ENCODE data around the gene SEMA5B.
A peak's percentile ranks its signal among the peaks of the same experiment; 100 is the strongest.

SEMA5B gene

DNA sequence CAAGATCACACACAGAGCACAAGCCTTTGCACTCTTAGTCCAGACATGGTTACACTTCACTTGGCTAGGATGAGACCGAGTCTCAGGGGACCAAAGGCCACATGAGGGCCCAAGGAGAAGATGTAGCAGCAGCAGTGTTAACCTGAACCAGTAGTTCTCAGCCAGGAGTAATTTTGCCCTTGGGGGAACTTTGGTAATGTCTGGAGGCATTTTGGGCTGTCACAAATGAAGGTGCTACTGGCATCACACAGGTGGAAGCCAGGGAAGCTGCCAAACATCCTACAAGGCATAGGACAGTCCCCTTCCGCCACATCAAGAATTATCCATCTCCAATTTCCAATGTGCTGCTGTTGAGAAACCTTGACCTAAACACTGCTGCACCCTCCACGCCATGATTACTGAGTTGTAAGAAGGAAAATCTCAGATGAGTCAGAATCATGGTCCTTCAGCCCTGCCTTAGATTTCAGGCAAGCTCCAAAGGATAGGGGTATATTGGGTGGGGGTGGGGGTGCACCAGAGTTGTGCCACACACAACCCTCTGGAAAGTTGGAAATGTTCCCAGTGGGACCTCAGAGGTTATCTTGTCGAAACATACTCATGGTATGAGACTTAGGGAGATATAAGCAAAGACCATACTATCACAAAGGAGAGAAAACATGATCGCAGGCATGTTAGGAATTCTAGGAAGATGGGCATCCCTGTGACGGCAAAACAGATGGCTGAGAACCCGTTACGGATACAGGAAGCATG, 36.2 kb downstream of the SEMA5B start:
- no peak for DNase-seq

DNA sequence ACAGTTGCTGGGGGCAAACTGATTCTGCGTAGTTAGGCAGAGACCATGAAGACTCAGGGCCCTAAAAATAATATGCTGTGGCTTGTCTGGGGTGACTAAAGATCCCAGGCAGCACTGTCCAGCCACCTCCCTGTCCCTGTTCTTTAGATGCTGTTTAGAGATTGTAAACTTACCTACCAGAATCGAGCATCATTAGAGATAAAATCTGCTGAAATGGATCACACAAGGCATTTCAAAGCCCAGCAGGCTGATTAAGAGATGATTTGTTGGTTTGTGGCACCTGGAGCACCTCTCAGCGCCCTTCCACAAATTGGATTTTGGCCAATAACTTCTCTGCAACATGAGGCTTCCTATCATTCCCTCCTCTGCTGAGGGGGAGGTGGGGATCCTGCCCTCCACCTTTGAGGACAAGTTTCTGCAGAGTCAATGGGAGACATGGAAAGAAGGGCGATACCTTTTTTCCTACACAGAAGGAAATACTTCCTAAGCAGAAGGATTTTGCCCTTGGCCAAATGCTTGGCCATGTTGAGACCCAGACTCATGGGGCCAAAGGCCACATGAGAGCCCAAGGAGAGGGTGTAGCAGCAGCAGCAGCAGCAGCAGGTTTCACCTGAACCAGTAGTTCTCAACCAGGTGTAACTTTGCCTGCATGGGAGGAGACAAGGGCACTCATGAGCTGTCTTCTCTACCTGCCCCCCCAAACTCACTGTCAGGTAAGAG, 37.5 kb downstream of the SEMA5B start:
- no peak for DNase-seq

DNA sequence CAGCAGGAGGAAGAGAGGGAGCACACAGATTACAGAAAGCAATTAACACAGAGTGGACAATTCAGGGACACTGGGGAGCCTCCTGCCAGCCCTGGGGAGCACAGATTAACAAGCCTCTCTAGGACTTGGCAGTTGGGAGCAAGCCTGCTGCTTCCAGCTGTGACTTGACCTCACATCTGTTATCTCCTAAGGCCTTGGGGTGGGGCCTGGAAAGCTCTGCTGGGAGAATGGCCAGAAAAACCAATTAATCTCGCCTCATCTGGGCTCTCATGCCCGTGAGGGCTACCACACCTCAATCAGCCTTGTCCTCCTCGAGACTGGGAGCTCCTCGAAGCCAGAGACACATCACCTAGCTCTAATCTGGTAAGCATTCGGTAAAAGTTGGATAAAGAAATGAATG, 39.1 kb downstream of the SEMA5B start:
- no peak for DNase-seq

DNA sequence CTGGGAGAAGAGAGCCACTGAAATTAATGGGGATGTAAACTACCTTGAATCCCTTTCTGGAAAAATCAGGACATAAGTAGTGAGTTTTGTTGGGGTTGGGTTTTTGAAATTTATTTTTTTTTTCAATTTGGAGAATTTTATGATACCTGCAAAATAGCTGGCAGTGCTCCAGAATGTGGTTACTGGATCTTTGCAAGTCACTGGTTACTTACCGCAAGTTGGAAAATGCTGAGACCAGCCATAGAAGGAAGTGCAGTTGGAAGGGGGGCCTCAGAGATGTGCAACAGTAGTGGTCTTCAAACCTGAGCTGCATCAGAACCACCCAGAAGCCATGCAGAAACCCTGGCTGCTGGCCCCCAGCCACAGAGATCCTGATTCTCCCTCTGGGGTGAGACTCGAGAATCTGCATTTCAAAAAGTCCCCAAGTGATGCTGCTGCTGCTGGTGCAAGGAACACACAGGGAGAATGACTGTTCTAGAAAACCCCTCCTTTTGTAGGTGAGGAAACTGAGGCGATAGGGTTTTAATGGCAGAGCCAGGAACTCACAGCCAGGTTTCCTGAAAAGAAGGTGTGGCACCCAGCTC, 39.7 kb downstream of the SEMA5B start:
- DNase-seq: no peak

DNA sequence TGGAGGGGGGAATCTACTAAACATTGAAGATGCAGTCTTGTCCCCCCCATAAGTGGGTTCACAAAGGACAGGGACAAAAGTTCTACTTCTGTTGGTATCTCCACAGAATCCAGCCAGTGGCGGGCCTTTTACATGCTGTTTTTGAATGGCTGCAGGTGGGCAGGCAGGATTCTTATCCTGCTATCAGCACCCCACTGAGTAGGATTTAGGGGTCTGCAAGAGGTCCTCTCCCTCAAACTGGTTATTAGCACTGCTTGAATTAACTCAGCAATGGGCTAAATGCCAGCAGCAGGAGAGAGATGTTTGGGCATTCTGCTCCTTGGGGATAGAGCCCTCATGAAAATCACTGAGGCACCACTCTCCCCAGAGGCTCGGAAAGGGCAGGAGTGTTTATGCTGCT, 40.3 kb downstream of the SEMA5B start:
- DNase-seq: no peak

DNA sequence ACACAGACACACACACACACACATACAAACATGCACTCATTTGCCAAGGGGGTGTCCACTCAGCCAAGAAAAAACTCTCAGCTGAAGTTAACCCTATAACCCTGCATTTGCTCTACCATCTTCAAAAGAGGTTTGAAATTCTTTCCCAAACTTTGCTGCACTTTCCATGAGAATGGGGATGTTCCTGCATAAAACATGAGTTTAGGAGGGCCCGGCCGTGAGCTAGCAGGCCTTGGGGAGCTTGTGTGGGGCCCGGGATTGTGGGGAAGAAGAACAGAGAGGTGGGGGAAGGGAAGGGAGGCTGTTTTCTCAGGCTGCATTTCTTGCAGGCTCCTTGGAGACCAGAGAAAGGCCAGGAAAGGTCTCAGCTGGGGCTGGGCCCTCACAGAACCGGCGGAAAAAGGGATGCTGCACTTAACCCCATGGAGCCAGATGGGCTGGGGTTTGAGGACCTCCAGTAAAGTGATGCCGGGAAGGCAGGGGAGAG, 40.8 kb downstream of the SEMA5B start:
- no peak for DNase-seq

DNA sequence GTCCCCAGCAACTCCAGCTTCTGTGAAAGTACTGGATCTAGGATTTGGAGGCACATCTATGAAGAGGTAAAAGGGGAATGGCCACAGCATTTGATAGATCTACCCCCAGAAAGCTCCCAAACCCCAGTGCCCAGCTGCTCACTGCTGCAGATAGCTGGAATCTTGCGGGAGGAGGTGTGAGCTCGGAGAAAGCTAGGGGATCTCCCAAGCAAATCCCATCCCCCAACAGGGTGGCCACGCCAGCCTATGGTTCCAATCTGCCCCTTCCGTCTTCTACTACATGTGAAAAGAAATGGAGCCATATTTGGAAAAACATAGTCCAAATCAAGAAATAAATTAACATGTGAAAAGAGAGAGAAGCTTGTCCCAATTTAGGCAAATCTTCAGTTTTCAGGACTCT, 42.0 kb downstream of the SEMA5B start:
- no peak for DNase-seq

DNA sequence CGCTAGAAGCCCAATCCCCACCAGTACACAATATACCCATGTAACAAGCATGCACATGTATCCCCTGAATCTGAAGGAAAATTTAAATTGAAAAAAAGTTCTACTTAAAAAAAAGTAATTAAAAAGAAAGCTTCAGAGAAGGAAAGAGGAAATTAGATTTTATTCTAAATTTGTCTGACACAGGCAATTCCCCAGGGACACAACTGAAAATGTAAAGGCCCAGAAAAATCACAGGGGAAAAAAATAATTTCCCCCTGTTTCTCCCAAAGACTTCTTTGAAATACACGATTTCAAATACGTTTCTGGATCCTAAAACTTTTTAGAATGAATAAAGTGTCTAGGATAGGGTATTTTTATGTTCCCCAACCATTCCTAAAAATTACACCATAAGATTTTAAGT, 42.9 kb downstream of the SEMA5B start:
- DNase-seq: no peak

DNA sequence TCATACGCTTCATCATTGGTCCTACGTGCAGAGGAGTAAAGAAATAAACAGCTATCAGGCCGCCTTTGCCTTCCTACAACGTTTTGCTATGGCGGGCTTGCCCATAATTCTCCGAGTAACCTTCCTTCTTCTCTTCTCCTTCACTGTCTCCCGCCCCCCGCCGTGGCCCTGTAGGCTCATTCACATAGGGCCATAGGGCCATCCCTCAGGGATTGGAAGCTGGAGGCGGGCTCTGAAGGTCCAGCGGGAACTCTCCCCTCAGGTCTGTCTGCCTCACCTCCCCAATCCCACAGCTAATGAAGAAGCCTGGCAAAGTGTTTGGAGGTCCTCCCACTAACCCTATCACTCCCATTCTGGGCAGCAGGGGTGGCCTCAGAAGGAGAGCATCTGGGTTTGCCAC, 43.6 kb downstream of the SEMA5B start:
- DNase-seq: no peak

DNA sequence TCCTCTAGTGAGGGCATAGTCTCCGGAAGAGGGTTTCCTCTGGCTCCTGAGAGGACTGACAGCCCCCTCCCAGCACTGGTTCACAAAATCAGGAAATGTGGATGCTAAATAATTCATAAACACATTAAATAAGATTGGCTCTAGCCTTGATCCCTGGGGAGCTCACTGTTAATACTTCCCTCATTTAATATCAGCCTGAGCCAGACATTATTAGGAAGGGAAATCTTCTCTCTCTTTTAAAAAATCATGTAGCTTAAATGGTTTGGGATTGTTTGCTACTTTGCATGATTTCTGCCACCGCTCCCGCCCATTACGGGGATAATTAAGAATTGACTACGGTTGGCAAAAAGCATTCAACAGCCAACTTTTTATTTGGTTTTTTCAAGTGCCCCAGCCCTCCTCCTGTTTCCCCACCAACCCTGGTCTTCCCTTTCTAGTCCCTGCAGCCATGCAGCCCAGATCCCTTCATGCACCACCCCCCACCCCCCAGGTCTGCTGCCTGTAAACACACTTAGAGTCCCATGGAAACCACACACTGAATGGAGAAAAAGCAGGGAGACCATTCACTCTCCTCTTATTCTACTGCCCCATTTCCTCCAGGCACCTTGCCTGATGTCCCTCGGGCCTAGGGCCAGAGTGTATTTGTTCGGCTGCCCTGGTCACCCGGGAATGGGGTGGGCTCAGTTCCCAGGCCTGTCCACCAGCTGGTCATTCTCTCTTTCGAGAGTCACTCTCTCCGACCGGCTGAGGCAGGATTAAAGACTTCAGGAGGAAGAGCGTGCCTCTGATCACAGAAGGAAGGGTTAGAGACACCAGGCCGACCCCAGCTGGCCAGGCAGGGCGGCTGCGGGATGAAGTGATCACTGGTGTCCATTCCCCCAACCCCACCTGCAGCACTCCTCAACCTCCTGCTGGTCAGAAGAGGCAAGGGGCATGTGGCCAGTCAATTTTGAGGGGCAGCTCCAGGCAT, 45.1 kb downstream of the SEMA5B start:
- DNase-seq: no peak

DNA sequence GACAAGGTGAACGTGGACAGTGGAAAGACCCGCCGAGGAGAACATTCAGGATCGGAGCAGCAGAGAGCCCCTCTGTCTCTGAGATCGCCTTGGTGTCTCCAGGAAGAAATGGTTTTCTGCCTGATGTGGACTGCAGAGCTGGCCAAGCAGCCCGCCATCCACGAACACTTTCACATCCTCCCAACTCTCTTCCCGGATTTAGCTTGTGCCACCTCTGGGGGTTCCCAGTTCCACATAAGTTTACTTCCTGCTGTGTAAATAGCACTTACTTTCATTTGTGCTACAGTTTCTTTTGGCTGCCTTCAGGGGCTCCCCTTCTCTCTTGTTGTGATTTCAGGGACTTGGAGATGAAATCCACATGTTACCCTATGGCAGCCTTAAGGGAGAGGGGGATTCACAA, 48.4 kb downstream of the SEMA5B start:
- DNase-seq: no peak

DNA sequence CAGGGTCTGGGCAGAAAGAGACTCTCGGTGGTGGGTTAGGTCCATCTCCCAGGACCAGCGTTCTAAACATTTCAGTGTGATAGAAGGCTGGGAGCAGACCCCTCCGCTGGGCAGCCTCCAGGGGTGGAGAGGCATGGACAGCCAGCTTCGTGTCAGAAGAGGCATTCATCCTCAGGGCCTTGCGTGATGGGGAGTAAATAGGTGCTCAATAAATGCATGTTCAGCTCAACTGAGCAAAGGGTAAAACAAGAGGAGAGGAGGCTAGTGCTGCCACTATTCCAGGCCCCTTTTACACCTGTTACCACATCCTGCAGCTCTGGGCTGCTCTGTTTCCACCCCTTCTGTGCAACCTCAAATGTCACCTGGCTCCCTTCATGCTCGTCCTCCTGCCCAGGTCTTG, 49.0 kb downstream of the SEMA5B start:
- DNase-seq: no peak

DNA sequence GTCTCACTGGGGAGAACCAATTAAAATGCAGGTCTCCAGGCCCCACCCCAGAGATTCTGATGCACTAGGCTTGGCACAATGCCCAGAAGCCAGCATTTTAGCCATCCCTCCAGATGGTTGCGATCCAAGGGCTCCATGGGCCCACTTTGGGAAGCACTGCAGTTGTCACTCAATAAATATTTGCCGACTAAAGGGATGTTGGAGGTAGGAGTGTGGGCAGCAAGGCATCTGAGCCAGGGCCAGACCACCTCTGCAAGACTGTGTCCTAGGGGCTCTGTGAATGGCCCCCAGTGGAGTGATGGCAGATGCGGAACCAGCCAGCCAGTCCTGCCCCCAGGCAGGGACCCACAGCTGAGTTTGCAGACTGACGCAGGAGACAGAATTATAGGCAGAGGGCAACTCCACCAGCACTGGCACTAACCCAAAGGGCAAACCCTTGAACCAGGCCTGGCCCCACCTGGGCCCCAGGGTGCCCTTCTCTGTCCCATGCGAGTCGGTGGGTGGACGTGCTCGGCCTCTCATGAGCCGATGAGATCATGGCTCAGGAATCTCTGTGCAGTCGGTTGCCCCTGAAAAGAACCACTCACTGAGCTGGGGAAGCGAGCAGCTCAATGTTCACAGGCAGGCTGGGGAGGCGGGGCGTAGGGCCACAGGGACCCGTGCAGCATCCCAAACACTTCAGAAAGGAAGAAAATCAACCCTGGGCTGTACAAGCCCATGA, 49.7 kb downstream of the SEMA5B start:
- peak; percentile 48 for DNase-seq

DNA sequence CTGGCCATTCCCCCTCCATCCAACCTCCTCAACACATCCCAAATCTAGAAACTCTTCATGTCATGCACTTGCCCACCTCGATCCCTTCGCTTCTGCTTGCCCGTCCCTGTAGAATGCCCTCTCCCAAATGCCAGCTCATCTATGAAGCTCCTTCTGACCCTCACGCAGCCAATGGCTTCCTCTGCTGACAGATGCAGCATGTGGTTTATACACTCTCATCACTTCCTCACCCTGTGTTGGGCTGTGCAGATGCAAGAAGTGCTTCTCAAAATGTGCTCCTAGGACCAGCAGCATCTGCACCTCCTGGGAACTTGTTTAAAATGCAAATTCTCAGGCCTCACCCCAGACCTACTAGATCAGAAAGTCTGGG, 51.7 kb downstream of the SEMA5B start:
- no peak for DNase-seq

DNA sequence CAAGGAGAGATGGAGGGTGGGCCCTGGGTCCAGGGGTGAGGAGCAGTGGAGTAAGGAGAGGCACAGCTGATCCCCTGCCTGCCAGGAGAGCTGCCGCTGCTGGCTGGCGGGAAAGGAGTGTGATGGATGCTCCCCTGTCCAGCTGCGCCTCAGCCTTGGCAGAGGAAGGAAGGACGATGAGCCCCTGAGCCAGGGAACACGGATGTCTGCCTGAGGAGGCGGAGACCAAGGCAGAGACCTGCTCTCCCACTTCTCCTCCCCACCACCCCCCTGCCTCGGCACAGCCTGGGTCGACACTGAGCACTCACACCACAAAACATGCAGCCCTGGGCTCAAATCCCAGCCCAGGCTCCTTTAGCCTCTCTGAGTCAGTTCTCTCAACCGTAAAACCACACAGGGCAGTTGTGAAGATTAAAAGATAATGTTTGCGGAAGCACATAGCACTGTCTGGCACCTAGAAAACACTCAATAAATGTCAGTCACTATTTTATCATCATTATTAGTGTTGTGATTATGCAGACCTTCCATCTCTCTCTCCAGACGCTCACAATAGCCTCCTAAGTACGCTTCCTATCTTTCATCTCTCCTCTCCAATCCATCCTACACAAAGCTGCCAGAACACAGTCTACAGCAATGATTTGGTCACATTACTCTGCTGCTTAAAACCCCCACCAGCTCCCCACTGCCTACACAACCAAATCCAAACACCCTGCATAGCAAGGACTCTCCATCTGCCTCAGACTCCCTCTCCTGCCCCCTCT, 52.2 kb downstream of the SEMA5B start:
- no peak for DNase-seq

DNA sequence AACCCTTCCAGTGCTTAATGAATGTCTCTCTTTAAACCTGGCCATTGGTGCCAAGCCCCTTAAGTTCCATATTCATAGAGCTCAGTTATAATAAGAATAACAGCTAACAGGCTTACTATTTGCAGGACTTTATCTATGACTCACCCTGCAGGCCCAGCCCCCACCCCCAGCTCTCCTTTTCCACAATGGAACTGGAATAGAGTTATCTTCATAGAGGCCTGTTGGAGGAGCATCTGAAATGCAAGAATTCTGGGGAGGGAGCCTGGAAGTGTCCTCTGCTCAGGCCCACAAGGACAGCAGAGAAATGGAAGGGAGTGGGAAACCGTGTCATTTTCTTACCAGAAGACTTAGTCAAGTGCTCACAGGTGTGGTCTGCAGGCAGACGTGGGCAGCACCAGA, 52.8 kb downstream of the SEMA5B start:
- no peak for DNase-seq

DNA sequence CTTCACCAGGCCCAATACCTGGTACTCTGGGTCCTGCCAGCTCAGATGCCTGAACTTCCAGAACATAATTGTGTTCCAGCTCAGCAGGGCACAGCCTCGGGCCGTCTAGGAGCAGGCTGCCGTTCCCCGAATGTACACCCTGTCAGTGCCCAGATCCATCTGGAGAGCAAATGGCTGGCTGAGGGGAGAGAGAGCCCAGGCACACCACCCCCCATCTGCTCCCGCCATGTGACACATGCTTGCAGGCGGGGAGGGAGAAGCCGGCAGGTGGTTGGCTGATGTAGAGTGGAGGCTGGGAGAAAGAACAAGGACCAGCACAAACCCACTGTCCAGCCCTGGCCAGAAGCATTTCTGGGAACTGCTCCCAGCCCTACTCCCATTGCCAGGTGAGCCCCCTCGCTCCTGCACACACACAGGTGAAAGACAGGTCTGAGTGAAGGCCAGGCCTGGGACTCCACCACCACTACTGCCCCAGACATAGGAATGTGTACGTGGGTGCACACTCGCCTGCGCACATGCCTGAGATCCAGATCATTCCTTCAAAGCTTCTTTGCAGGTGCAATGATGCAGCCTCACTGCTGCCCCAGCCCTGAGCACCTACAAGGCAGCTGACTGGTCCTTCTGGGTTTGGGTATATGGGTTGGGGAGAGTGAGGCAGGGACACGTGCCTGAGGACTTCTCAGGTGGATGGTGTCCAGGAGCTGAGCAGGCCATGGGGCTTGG, 53.5 kb downstream of the SEMA5B start:
- DNase-seq: no peak

DNA sequence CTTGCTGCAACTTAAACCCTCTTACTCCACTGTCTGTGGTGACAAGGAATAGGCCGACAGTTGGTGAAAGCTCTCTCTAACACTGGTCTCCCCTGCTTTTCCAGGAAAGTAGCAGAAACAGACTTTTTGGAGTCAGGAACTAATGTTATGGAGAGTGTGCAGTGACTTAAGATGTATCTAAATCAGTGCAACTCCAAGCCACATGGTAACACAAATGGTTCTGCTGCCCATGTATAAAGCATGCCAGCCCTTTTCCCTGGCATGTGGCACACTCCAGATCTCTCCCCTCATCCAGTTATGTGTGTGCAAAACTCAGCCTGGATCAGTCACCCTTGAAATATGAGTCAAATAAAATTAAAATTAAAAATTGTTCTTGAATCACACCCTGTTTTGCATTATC, 55.4 kb downstream of the SEMA5B start:
- no peak for DNase-seq

DNA sequence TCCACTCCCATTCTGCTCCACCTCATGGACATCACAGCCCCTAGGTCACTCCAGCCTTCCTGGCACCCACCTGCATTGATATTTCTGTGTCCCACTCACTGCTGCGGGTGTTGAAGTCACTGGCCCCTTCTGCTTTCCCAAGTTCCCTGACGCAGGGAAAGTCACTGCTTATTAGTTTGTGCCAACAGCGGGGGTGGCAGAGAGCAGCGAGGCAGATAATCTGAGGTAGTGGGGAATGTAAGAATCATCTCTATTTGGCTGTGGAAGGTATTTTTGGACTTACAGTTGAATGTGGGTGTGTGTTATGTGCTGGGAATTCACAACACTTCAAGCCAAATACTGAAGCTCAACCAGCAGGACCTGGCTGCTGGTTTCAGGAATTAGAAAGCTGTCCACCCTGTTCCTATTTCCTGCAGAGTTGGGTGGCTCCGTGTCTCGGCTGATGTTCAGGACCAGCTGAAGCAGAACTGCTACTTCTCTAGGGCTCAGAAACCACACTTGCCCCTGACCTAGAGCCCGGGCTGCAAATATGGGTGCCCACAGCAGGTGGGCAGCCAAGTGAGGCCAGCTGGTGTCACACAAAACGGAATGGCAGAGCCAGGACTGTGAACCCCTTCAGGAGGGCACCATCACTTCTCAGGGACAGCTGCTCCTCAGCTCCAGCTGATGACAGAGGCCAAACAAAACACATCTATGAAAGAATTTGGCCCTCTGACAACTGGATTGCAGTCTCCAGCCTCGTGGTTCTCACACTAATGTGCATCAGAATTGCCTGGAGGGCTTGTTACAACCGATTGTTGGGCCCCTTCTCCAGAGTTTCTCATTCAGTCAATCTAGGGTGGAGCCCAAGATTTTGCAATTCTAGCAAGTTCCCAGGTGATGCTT, 57.7 kb downstream of the SEMA5B start:
- no peak for DNase-seq

DNA sequence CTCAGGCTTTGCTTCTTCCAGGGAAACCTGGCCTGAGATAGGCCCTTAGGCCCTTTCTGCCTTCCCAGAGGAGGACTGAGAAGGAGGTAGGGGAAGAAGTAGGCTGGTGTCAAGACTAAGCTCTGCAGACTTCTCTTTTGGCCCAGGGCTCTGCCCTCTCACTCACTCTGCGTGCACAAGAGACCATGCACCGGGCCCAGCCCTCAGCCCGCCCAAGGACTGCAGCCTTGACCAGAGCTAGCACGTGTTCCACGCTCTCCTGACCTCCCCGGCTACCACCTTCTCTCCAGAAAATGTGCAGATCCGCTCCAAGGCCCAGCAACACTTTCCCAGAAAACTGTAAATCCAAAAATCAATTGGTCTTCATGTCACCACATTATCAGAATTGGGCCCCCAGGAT, 59.8 kb downstream of the SEMA5B start:
- DNase-seq: no peak
